HG03571 (cell line): ENCODE measurements around the gene UGT2B11.
"Not testable (repeated sequence)": the region's sequence is repeated elsewhere in the genome, so short reads cannot be mapped to it uniquely, and the experiment has no call there.

Experiments
- ATAC-seq: cut with Tn5 transposase; IDR thresholded peaks from one replicate; pipeline ENCODE4 v1.9.1; 2021; ENCODE audit not compliant: unreplicated experiment

Gene UGT2B11

DNA sequence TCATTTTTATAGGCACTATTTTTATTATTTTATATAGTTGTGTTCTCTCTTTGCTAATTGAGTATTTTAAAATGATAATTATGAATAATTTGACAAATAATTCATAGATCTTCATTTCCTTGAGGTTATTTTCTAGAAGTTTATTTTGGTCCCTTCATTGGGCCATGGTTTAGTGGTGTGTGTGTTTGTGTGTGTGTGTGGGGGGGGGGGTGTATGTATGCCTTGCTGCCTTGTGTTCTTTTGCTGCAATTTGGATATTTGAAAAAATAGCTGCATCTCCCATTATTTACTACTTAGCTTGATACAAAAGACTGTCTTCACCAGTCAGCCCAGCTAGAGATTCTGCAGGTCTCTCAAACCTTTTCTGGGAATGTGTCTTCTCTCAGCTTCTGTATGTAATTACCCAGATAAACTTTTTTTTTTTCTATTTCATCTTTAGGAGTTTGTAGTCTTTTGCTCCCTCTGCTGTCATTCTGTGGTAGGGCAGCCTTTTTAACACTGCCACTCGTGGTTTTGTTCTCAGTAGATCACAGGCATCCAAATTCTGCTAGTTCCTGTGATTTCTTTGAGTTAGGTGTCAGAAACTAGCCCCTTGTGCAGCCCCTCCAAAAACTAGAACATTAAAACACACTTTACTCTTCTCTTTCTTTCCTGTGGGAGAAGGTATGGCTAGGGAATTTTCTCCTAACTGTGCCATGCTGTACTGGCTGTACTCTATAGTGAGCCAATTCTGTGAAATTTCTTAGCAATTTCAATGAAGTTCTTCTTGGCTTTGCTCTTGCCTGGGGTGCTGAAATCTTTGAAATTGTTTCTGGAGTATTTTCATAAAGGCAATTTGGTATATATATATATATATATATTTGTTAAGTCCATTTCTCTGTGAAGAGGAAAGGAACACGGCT lies 44.1 kb downstream of the UGT2B11 start:
- ATAC-seq = not testable (repeated sequence)

DNA sequence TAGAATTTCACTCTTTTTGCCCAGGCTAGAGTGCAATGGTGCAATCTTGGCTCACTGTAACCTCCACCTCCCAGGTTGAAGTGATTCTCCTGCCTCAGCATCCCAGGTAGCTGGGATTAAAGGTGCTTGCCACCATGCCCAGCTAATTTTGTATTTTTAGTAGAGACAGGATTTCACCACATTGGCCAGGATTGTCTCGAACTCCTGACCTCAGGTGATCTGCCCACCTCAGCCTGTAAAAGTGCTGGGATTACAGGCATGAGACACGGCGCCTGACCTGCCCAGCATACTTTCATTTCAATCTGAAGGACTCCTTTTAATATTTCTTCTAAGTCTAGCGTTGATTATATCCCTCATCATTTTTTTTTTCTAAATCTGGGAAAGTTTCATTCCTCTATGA lies 45.4 kb downstream of the UGT2B11 start:
- not testable (repeated sequence) for ATAC-seq

DNA sequence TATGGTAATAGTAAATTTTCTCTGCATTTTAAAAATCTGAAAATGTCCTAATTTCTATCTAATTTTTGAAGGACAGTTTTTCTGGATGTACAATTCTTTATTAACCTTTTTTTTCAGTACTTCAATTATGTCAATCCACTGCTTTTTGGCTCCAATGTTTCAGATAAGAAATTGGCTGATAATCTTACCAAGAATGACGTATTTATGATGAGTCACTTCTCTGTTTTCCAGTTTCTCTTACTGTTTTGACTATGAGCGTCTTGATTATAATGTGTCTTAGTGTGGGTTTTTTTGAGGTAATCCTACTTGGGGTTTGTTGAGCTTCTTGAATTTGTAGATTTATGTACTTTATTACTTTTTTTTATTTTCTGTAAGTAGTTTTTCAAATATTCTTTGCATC lies 47.2 kb downstream of the UGT2B11 start:
- no peak for ATAC-seq

DNA sequence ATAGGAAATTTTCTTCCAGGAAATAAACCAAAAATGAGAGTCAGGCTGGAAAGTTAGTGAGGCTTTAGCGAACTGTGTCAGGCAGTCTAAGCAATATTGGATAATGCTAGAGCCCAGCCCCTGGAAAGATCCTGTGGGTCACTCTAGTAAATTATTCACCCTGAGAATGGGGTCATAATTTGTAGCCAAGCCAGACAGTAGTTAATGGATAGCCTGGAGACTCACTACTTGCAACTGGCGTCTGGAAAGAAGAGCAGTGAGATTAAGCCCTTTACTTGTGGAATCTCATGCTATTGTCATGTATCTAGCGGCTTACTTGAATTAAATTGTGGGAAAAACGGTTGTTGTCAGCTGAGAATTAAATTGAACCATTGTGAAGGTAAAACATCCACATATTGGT lies 48.2 kb downstream of the UGT2B11 start:
- not testable (repeated sequence) for ATAC-seq

DNA sequence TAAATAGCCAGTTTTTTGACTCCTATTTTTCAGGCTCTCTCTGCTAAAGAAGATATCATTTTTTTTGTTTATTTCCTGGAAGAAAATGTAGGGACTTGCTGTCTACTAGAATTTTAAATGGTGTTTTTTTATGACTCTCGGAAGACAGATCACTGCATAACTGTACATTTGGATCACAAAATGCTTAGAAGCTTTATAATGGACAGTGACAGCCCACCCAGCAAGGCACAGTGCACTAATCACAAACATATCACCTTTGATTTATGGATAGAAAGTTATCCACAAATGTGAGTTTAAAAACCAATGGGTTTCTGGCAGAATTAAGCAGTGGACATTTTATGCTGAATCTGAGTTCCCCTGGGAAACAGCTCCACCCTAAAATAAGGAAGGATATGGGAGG lies 48.8 kb downstream of the UGT2B11 start:
- not testable (repeated sequence) for ATAC-seq

DNA sequence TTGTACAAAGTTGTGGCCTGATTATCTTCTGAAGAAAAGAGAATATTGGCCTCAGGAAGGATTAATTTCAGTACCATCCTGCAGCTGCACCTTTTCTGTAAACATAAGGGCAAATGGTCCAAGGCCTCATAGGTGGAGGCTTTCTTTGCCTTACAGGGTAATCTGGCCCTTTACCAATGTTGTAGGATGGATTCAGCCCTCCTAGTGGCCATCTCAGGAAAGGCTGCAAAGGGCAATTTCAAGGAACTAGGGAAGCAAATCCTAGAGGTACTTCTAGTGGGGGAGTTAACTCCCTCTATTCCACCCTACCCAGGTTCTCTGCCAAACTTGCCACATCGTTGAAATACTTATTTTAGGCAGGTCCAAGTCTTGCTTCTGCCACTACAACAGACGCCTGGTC lies 57.6 kb downstream of the UGT2B11 start:
- ATAC-seq = no peak

DNA sequence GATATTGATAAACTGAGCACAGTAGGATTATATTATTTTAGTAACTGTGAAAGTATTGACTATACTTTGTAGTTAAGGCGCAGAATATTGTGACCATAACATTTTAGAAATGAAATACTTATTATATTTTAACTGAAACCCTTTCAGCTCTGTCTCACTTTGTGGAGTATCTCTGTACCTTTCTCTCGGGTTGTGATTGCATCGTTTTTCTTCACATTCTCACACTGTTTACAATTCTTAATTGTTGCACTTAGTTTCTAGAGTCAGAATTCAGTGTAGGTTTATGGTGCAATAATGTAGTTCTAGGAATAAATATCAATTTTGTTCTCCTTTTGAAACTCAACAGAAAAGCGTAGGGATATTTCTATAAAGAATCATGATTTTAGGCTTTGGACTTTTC lies 60.5 kb downstream of the UGT2B11 start:
- ATAC-seq = no peak
